Neural cell (in vitro differentiated cells): ENCODE data around the gene F7. TPM values are rescaled to one million over a fixed set of nuclear protein-coding genes. Genes with fewer than 3 reads are reported as not detected.

Source experiments
- H2AFZ ChIP-seq: fragments of 200-600, 300-800 bp; sonication (generic), shearing (Covaris generic); 2 replicates; pipeline ENCODE4 v1.6.0; 2014; ENCODE audit warnings: low read depth, mild to moderate bottlenecking, antibody characterized with exemption, low read length, moderate library complexity
- H3F3A ChIP-seq: fragments of 200-600 bp; shearing (Covaris generic); 2 replicates; pipeline ENCODE4 v1.6.1; 2016; ENCODE audit warnings: mild to moderate bottlenecking, moderate library complexity, mixed read lengths, antibody characterized with exemption, low read length; ENCODE audit not compliant: insufficient read depth, poor library complexity, severe bottlenecking
- H3K27ac ChIP-seq: fragments of 200-600, 300-800 bp; sonication (generic), shearing (Covaris generic); 2 replicates; pipeline ENCODE4 v1.5.1; 2014; ENCODE audit warnings: mild to moderate bottlenecking, low read length, moderate library complexity
- H3K27me3 ChIP-seq: fragments of 300-800, 200-600 bp; sonication (generic), shearing (Covaris generic); 2 replicates; pipeline ENCODE4 v1.6.0; 2014; ENCODE audit warnings: mild to moderate bottlenecking, low read depth, low read length, moderate library complexity; ENCODE audit not compliant: insufficient read depth
- H3K36me3 ChIP-seq: fragments of 300-800, 200-600 bp; sonication (generic), shearing (Covaris generic); 2 replicates; pipeline ENCODE4 v1.5.1; 2014; ENCODE audit warnings: mild to moderate bottlenecking, antibody characterized with exemption, low read length, moderate library complexity; ENCODE audit not compliant: insufficient read depth
- H3K4me2 ChIP-seq: fragments of 300-800, 200-600 bp; sonication (generic), shearing (Covaris generic); 2 replicates; pipeline ENCODE4 v1.6.0; 2014; ENCODE audit warnings: mild to moderate bottlenecking, low read length
- H3K4me3 ChIP-seq: fragments of 300-800, 200-600 bp; sonication (generic), shearing (Covaris generic); 2 replicates; pipeline ENCODE4 v1.5.1; 2014; ENCODE audit warnings: mild to moderate bottlenecking, low read length, moderate library complexity
- H3K79me2 ChIP-seq: fragments of 200-600 bp; shearing (Covaris generic); replicated peaks from 2 replicates; pipeline ENCODE4 v1.6.0; 2014; ENCODE audit warnings: mild to moderate bottlenecking, low read length, moderate library complexity; ENCODE audit not compliant: insufficient read depth
- H3K9ac ChIP-seq: fragments of 300-800, 200-600 bp; sonication (generic), shearing (Covaris generic); 2 replicates; pipeline ENCODE4 v1.6.1; 2016; ENCODE audit warnings: mild to moderate bottlenecking, low read length, mixed read lengths
- H3K9me2 ChIP-seq: fragments of 200-600 bp; shearing (Covaris generic); 2 replicates; pipeline ENCODE4 v1.6.1; 2016; ENCODE audit warnings: mild to moderate bottlenecking, low read length, mixed read lengths; ENCODE audit not compliant: insufficient read depth
- H3K9me3 ChIP-seq: fragments of 200-600, 300-800 bp; sonication (generic), shearing (Covaris generic); 2 replicates; pipeline ENCODE4 v1.6.1; 2016; ENCODE audit warnings: mild to moderate bottlenecking, mixed run types, low read length, moderate library complexity, mixed read lengths
- H4K20me1 ChIP-seq: fragments of 200-600 bp; shearing (Covaris generic); 2 replicates; pipeline ENCODE4 v1.6.1; 2016; ENCODE audit warnings: mild to moderate bottlenecking, mixed run types; ENCODE audit not compliant: insufficient read depth
- CTCF ChIP-seq: fragments of 450-650 bp; IDR thresholded peaks from 2 replicates; pipeline ENCODE4 v1.5.1; 2014; ENCODE audit warnings: antibody characterized with exemption, mild to moderate bottlenecking, moderate library complexity; ENCODE audit not compliant: poor library complexity, severe bottlenecking
- EP300 ChIP-seq: fragments of 450-650 bp; conservative IDR thresholded peaks from 2 replicates; pipeline ENCODE4 v1.6.1; 2014; ENCODE audit warnings: antibody characterized with exemption, mild to moderate bottlenecking, moderate library complexity; ENCODE audit not compliant: poor library complexity, severe bottlenecking
- EZH2 ChIP-seq: fragments of 200-600, 300-800 bp; shearing (Covaris generic), sonication (generic); IDR thresholded peaks from 2 replicates; pipeline ENCODE4 v1.6.1; 2014; ENCODE audit warnings: antibody characterized with exemption, low read length, borderline replicate concordance, mild to moderate bottlenecking; ENCODE audit not compliant: insufficient read depth, poor library complexity, severe bottlenecking
- MXI1 ChIP-seq: fragments of 450-650 bp; conservative IDR thresholded peaks from 2 replicates; pipeline ENCODE4 v1.6.1; 2014; ENCODE audit warnings: antibody characterized with exemption, mild to moderate bottlenecking; ENCODE audit not compliant: poor library complexity, severe bottlenecking
- POLR2AphosphoS5 ChIP-seq: IDR thresholded peaks from 2 replicates; pipeline ENCODE4 v1.6.1; 2012
- RAD21 ChIP-seq: fragments of 450-650 bp; conservative IDR thresholded peaks from 2 replicates; pipeline ENCODE4 v1.6.1; 2014; ENCODE audit warnings: antibody characterized with exemption, mild to moderate bottlenecking, moderate library complexity
- REST ChIP-seq: IDR thresholded peaks from 2 replicates; pipeline ENCODE4 v1.6.1; 2012; ENCODE audit warnings: borderline replicate concordance
- SMC3 ChIP-seq: fragments of 450-650 bp; conservative IDR thresholded peaks from 2 replicates; pipeline ENCODE4 v1.6.1; 2014; ENCODE audit warnings: antibody characterized with exemption, mild to moderate bottlenecking, moderate library complexity; ENCODE audit not compliant: poor library complexity
- TAF1 ChIP-seq: IDR thresholded peaks from 2 replicates; pipeline ENCODE4 v1.6.1; 2012; ENCODE audit warnings: low read depth
- polyA plus RNA-seq: library from polyadenylated mRNA; depleted of rRNA; stranded (reverse); fragments of >200 nt; gene quantifications from 2 replicates; pipeline ENCODE4 v1.2.3, GENCODE V29; 2014

F7 gene
- polyA plus RNA-seq, 1 donor from 2014 or later: 0.32 TPM

GRCh38 chr13:113155201-113155600, 49.6 kb downstream of the F7 start:
- no peak overlapping the region for H3K4me3 ChIP-seq
- H4K20me1 ChIP-seq: no peaks in the 10 kb centered on the region
- no peaks in the 10 kb centered on the region for H3K36me3 ChIP-seq
- no peak overlapping the region for H2AFZ ChIP-seq
- no peak overlapping the region for H3K9ac ChIP-seq
- no peaks in the 10 kb centered on the region for H3K79me2 ChIP-seq
- no peaks in the 10 kb centered on the region for H3K9me3 ChIP-seq
- H3K27me3 ChIP-seq: peaks cover 16% of the 10 kb centered on the region
- no peak overlapping the region for H3K27ac ChIP-seq
- no peak overlapping the region for H3K4me2 ChIP-seq
- no peaks in the 10 kb centered on the region for H3F3A ChIP-seq
- H3K9me2 ChIP-seq: no peaks in the 10 kb centered on the region
- TF ChIP-seq CTCF (no peak), SMC3 (no peak), MXI1 (no peak), POLR2AphosphoS5 (no peak), EZH2 (no peak), RAD21 (no peak)

- H3K4me2 ChIP-seq: no peak overlapping the region
- TF ChIP-seq POLR2AphosphoS5: no peak
- H3K4me3 ChIP-seq: no peak overlapping the region
- peaks cover 16% of the 10 kb centered on the region for H3K27me3 ChIP-seq
- no peaks in the 10 kb centered on the region for H3K9me3 ChIP-seq
- H3K27ac ChIP-seq: no peak overlapping the region
- no peaks in the 10 kb centered on the region for H4K20me1 ChIP-seq
- H3K79me2 ChIP-seq: no peaks in the 10 kb centered on the region
- H2AFZ ChIP-seq: no peak overlapping the region
- no peaks in the 10 kb centered on the region for H3K9me2 ChIP-seq
- no peaks in the 10 kb centered on the region for H3F3A ChIP-seq
- H3K9ac ChIP-seq: no peak overlapping the region
- no peaks in the 10 kb centered on the region for H3K36me3 ChIP-seq
Observed at GRCh38 chr13:113155982-113156655, 50.5 kb downstream of the F7 start.

- H3K27ac ChIP-seq: no peak overlapping the region
- no peaks in the 10 kb centered on the region for H3F3A ChIP-seq
- H3K9me2 ChIP-seq: no peaks in the 10 kb centered on the region
- H3K79me2 ChIP-seq: no peaks in the 10 kb centered on the region
- no peak overlapping the region for H2AFZ ChIP-seq
- H4K20me1 ChIP-seq: no peaks in the 10 kb centered on the region
- H3K4me3 ChIP-seq: no peak overlapping the region
- H3K9me3 ChIP-seq: no peaks in the 10 kb centered on the region
- TF ChIP-seq TAF1 (no peak), SMC3 (no peak), CTCF (no peak), EP300 (no peak), REST (no peak), MXI1 (no peak), POLR2AphosphoS5 (no peak)
- H3K36me3 ChIP-seq: no peaks in the 10 kb centered on the region
- no peak overlapping the region for H3K9ac ChIP-seq
- peaks cover 12% of the 10 kb centered on the region for H3K27me3 ChIP-seq
- H3K4me2 ChIP-seq: no peak overlapping the region
Observed at GRCh38 chr13:113157206-113157928, 51.8 kb downstream of the F7 start.
